DMS114 treated with DMSO at 0.1 percent for 48 hours (cell line): ENCODE measurements around the gene RBBP7.
"Not testable (repeated sequence)": the region's sequence is repeated elsewhere in the genome, so short reads cannot be mapped to it uniquely, and the experiment has no call there.

Experiments used
- DNase-seq: peaks from one replicate; lab custom pipeline; 2025; ENCODE audit not compliant: unreplicated experiment; lab: John Stamatoyannopoulos, UW

RBBP7 gene

GRCh38 chrX:16867947-16868346 lies 2.2 kb downstream of the RBBP7 start:
- DNase-seq: no peak

DNA sequence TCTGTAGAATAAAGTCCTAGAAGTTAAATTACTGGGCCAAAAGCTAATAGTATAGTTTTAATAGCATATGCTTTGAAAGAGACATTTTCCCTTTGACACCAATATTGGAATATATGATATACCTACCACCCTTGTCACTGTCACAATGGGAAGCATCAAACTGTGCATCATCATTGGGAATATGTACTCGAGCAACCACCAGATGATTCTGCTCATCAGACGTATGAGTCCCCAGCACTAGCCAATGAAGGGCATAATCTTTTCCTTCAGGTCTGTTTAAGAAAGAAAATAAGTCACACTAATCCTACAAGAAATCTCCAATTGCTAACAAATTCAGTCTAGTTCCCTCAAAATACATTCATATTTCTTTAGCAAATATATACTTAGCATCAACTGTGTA lies 7.3 kb downstream of the RBBP7 start:
- no peak for DNase-seq

DNA sequence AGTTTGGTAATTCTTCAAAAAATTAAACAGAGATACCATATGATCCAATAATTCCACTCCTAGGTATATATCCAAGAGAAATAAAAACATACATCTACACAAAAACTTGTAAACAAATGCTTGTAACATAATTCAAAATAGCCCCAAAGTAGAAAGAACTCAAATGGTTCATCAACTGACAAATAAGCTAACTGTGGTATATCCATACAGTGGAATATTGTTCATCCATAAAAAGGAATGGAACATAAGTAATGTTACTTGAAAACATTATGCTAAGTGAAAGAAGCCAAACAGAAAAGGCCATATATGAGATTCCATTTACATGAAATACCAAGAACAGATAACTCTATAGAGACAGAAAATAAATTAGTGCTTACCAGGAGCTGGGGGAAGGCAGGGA lies 13.4 kb downstream of the RBBP7 start:
- no peak for DNase-seq

- DNase-seq: not testable (repeated sequence)
These were observed 14.1 kb downstream of the RBBP7 start for GRCh38 chrX:16856076-16856404.

- no peak for DNase-seq
These were observed 14.6 kb downstream of the RBBP7 start for GRCh38 chrX:16855363-16856075.

- no peak for DNase-seq
These were observed 16.6 kb downstream of the RBBP7 start for GRCh38 chrX:16853537-16853936.

GRCh38 chrX:16852617-16853179 lies 17.5 kb downstream of the RBBP7 start:
- DNase-seq: no peak

GRCh38 chrX:16851827-16852226 lies 18.3 kb downstream of the RBBP7 start:
- DNase-seq: no peak

- DNase-seq: no peak
These were observed 18.7 kb downstream of the RBBP7 start for GRCh38 chrX:16851421-16851820.

- no peak for DNase-seq
These were observed 21.6 kb downstream of the RBBP7 start for GRCh38 chrX:16848541-16848940.

DNA sequence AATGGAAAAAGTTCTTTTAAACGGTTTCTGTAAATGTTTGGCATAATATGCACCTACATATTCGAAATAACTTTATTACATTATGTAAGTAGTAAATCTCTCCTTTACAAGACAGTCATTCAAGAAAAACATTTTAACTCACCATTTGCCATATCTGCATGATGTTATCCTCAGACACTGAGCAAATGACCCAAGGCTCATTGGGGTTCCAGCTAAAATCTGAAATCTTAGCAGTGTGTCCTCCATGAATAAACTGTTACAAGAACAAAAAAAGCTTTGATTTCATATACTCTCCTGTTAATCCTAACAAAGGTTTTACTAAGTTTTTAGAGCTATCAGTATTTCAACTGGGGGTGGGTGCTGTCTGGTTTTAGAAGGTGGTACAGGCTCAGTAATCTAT lies 24.5 kb downstream of the RBBP7 start:
- DNase-seq: no peak

GRCh38 chrX:16843208-16843909 lies 26.8 kb downstream of the RBBP7 start:
- no peak for DNase-seq

GRCh38 chrX:16842684-16843083 lies 27.5 kb downstream of the RBBP7 start:
- DNase-seq: no peak

DNA sequence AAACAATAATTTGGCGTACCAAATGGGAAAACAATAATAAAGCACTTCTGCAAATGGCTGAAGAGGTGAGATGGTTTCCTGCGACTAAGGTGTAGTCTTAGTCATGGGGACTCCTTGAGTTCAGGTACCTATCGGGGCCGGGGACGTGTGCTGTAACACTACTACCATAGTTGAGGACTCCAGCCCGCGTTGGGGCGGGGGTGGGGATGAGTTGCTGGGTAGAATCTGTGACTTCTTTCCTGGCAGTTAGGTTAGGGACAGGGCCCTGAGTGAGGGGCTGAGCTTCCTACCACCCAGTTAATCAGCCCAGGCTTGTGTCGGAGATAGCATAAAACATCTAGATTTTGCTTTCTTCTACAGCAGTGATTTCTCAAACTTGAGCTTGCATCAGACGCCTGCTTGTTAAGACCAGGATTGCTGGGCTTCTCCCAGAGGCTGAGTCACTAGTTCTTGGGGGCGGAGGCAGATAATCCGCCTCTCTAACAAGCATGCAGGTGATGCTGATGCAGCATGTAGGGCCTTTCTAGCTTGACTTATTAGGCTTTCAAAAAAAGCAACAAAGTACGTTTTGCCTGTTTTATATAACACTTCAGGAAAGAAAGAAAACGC lies 30.2 kb downstream of the RBBP7 start:
- DNase-seq: no peak

DNA sequence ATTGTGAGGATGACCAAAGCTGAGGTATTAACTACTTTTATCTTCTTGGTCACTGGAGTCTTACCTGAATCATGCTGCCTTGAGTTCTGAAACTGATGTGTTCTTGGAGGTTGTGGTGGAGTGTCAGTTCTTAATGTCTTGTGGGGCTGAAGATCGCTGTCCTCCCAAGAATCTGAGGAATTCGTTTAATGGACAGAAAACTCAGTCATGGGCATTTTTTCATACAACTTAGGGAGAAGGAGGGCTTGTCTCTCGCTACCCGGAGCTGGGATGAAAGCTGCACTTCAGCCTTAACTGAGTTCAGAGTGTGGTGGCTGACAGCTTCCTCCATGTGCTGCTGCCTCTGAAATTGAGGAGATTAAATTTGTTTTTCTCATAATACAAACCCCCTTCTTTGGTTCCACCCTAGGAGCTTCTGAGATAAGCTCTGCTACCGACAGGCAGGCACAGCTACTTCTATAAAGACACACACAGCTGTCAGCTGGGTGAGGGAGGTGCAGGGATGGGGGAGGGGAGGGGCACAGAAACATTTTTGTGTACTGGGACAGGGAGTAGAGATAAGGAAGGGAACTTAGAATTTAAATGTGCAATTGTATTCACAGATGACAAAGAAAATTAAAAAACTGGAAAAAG lies 30.8 kb downstream of the RBBP7 start:
- no peak for DNase-seq

GRCh38 chrX:16838202-16839066 lies 31.7 kb downstream of the RBBP7 start:
- no peak for DNase-seq

GRCh38 chrX:16836371-16836770 lies 33.8 kb downstream of the RBBP7 start:
- DNase-seq: no peak

- no peak for DNase-seq
These were observed 35.4 kb downstream of the RBBP7 start for GRCh38 chrX:16834806-16835205.

DNA sequence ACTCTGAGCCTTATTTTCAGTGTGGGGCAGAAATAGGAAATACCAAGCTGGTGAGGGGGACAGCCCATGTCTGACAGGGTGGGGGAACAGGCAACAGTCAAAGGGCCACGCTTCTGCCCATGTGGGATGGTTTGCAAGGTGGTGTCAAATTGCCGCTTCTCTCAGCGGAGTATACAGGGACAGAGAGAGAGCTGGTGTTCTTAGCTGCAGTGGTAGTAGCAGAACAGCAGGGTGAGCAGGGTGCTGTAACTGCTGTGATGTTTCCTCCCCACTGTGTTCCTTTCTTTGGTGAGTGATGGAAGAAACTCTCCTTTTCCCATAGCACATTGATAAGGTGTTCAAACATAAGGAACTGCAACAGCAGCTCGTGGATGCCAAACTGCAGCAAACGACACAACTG lies 37.9 kb downstream of the RBBP7 start:
- no peak for DNase-seq

- no peak for DNase-seq
These were observed 41.8 kb downstream of the RBBP7 start for GRCh38 chrX:16828124-16828908.
